Ovary (tissue), 10 donors: ENCODE measurements around the gene CERK. TPM values are rescaled to one million over a fixed set of nuclear protein-coding genes. Genes with fewer than 3 reads are reported as not detected.
"Not testable (repeated sequence)": the region's sequence is repeated elsewhere in the genome, so short reads cannot be mapped to it uniquely, and the experiment has no call there.

Experiments
- DNase-seq, 5 donors: peaks; one replicate each; pipeline ENCODE4 v3.0.0-alpha.2; 2019 to 2020
- H3K27ac ChIP-seq, 2 donors: fragments of 200-600 bp; one replicate each; pipeline versions ENCODE4 v1.5.1 to v1.8.0; 2019 to 2022
- H3K27me3 ChIP-seq: fragments of 200-600 bp; one replicate; pipeline ENCODE4 v1.8.0; 2022
- H3K36me3 ChIP-seq: fragments of 200-600 bp; sonication (generic); one replicate; pipeline ENCODE4 v1.5.1; 2019
- H3K4me1 ChIP-seq: one replicate; pipeline ENCODE4 v1.8.1; 2013; ENCODE audit warnings: mild to moderate bottlenecking, moderate library complexity; ENCODE audit not compliant: insufficient read depth
- H3K4me3 ChIP-seq: fragments of 200-600 bp; sonication (generic); one replicate; pipeline ENCODE4 v1.5.1; 2017
- H3K9me3 ChIP-seq, 2 donors: fragments of 200-600 bp in 1 of 2; sonication (generic) in 1 of 2; one replicate each; pipeline versions ENCODE4 v1.5.1 to v1.8.1; 2013 to 2019; ENCODE audit warnings: mild to moderate bottlenecking in 1 of 2, moderate library complexity in 1 of 2
- EP300 ChIP-seq: sonication (generic); formaldehyde crosslinking; IDR thresholded peaks from one replicate; pipeline ENCODE4 v1.6.1; 2017; ENCODE audit warnings: antibody characterized with exemption
- POLR2A ChIP-seq: fragments of 450-650 bp; IDR thresholded peaks from one replicate; pipeline ENCODE4 v1.6.1; 2017; ENCODE audit warnings: antibody characterized with exemption, mild to moderate bottlenecking, moderate library complexity
- WGBS, 3 donors: extraction: QIAGEN DNeasy Blood & Tissue Kit in 1 of 3; methylation state at CpG; one replicate each; pipeline versions ENCODE4 v1.1.5 to v1.1.7; 2013 to 2017; 5-methylcytosine and 5-hydroxymethylcytosine counted together
- intact Hi-C, 4 donors: fragments of 100-400 bp; cut with DNase I; formaldehyde crosslinking; loops; one replicate each; pipeline versions ENCODE4 v1.11.0 to v1.15.1; 2022 to 2023
- long read RNA-seq, 3 donors: library from polyadenylated mRNA in 2 of 3; unstranded in 2 of 3; transcript quantifications; one replicate each; pipeline ENCODE4 v2.0.0 and lab custom pipeline, GENCODE V29; 2021 to 2026
- polyA plus RNA-seq, 2 donors: library from polyadenylated mRNA; stranded (reverse); fragments of 200-250 nt in 1 of 2; fragments of 350-450 nt in 1 of 2; fragmentation: Illumina TruSeq in 1 of 2; extraction: RNeasy Lipid Tissue Mini Kit (QIAGEN cat#74804) in 1 of 2; gene quantifications; one replicate each; pipeline ENCODE4 v1.2.3, GENCODE V29; 2013 to 2014
- total RNA-seq, 7 donors: library from RNA; depleted of rRNA in 2 of 7; stranded (reverse); fragments of >200 nt in 2 of 7; fragmentation: NEBNext Ultra II Directional in 3 of 7; extraction: Animal tissue kit (Norgen Biotek cat#: 25700) in 3 of 7; gene quantifications; one replicate each; pipeline versions ENCODE4 v1.1.0 to v1.2.4, GENCODE V29; 2016 to 2023
- TF ChIP-seq, protein P1 (sequence below), 3 donors: fragments of 450-650 bp in 2 of 3; fragments of 200-600 bp in 1 of 3; IDR thresholded peaks; one replicate each; pipeline versions ENCODE4 v1.5.1 to v1.8.0; 2016 to 2022; ENCODE audit warnings: antibody characterized with exemption in 3 of 3, mild to moderate bottlenecking in 1 of 3
- donor health status: DM: no; HTN: no; CAD: no; lungs with moderate emphysema.
- donor health status: DM: no; HTN: no; CAD: no.
- donor health status: Bipolar disorder and iron deficiency.
- donor health status: DM: yes; HTN: yes; CAD: no.
- donor health status: DM: no; HTN: no; CAD: no.
- donor health status: DM: yes; HTN: yes; CAD: no.

Gene CERK, protein sequence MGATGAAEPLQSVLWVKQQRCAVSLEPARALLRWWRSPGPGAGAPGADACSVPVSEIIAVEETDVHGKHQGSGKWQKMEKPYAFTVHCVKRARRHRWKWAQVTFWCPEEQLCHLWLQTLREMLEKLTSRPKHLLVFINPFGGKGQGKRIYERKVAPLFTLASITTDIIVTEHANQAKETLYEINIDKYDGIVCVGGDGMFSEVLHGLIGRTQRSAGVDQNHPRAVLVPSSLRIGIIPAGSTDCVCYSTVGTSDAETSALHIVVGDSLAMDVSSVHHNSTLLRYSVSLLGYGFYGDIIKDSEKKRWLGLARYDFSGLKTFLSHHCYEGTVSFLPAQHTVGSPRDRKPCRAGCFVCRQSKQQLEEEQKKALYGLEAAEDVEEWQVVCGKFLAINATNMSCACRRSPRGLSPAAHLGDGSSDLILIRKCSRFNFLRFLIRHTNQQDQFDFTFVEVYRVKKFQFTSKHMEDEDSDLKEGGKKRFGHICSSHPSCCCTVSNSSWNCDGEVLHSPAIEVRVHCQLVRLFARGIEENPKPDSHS
- total RNA-seq, result 10 to 100 TPM; 30.3 to 71.1 (median 47.4) TPM
- polyA plus RNA-seq, result 10 to 100 TPM; 27.1 to 27.6 TPM
- long read RNA-seq, donor 1, partial matches to known transcripts, result 7 of 27 reads
- long read RNA-seq, donor 1, other reads (novel, unspliced or antisense), result 20 of 27 reads
- long read RNA-seq, donor 2, full-length matches to known transcripts, result 10 of 10 reads
- long read RNA-seq, donor 2, partial matches to known transcripts, result 0 of 10 reads
- long read RNA-seq, donor 2, other reads (novel, unspliced or antisense), result 0 of 10 reads
- long read RNA-seq, donor 3, full-length matches to known transcripts, result 117 of 149 reads
- long read RNA-seq, donor 3, partial matches to known transcripts, result 8 of 149 reads
- long read RNA-seq, donor 3, other reads (novel, unspliced or antisense), result 24 of 149 reads

- 1% methylated on average over 50 to 99 of the region's 99 CpGs; no CpG with 5 or more reads in 1 of the 3 donors for WGBS, 3 donors
- no peak for TF ChIP-seq EP300
- TF ChIP-seq, protein P1, sequence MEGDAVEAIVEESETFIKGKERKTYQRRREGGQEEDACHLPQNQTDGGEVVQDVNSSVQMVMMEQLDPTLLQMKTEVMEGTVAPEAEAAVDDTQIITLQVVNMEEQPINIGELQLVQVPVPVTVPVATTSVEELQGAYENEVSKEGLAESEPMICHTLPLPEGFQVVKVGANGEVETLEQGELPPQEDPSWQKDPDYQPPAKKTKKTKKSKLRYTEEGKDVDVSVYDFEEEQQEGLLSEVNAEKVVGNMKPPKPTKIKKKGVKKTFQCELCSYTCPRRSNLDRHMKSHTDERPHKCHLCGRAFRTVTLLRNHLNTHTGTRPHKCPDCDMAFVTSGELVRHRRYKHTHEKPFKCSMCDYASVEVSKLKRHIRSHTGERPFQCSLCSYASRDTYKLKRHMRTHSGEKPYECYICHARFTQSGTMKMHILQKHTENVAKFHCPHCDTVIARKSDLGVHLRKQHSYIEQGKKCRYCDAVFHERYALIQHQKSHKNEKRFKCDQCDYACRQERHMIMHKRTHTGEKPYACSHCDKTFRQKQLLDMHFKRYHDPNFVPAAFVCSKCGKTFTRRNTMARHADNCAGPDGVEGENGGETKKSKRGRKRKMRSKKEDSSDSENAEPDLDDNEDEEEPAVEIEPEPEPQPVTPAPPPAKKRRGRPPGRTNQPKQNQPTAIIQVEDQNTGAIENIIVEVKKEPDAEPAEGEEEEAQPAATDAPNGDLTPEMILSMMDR (IDR thresholded peaks at IDR 0.05), result no peak
- TF ChIP-seq POLR2A, result peak; percentile 24
- intact Hi-C loops, result no loop called here
Observed at GRCh38 chr22:46737976-46738646, at the start of gene CERK. Gene CERK (minus strand): TSS chr22:46738252. CDS start chr22:46738148, 104 bp downstream.

DNA sequence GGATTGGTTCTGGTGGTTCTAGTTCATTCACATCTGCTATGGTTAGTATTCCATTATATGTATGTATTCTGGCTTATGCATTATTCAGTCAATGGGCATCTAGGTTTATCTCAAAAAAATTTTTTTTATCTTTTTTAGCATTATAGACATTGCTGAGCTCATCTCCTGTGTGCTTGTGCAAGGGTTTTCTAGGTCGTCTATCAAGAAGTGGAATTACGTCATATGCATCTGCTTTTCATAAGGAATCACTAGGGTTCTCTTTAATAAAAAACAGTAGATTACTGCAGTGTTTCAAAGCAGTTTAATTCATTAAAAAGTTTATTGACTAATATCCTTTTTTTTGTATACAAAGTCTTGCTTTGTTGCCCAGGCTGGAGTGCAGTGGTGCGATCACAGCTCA lies 45.7 kb upstream of the CERK start:
- intact Hi-C loops, result no loop called here
- TF ChIP-seq POLR2A (no peak), EP300 (no peak)
- TF ChIP-seq, protein P1 (IDR thresholded peaks at IDR 0.05), result no peak
- 88 to 92% (median 91%) methylated on average over 3 of the region's 3 CpGs for WGBS, 3 donors

More at GRCh38 chr22:46737976-46738646, at the start of gene CERK:
- Histone ChIP-seq H3K4me1 (peaks cover 20% of the 10 kb centered on the region), H3K9me3 (no peaks in the 10 kb centered on the region), H3K4me3 (peak within 1 kb of the TSS; percentile 69), H3K27me3 (no peaks in the 10 kb centered on the region), H3K27ac (peak within 1 kb of the TSS; percentile 93 to 96), H3K36me3 (no peaks in the 10 kb centered on the region)
- peak; percentile 77 to 88 (median 83) for DNase-seq

DNA sequence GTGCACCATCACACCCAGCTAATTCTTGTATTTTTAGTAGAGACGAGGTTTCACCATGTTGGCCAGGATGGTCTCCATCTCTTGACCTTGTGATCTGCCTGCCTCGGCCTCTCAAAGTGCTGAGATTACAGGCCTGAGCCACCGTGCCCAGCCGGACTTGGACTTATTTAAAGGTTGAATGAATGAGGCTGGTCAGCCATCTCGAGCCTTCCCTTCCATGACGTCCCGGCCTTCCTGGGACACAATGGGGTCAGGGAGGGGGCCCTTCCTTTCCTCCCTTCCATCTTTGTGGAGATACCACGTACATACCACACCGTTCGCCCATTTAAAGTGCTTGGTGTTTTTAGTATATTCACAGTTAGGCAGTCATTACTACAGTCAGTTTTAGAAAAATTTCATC lies 44.1 kb upstream of the CERK start:
- H3K27me3 ChIP-seq, H3K36me3 ChIP-seq, H3K27ac ChIP-seq, DNase-seq, H3K4me3 ChIP-seq, intact Hi-C loops, H3K4me1 ChIP-seq, H3K9me3 ChIP-seq: not testable (repeated sequence)
- WGBS, 3 donors, result 86 to 93% (median 93%) methylated on average over 10 of the region's 10 CpGs

More for the DNA sequence above, 45.7 kb upstream of the CERK start:
- Histone ChIP-seq H3K4me1 (no peaks in the 10 kb centered on the region), H3K27me3 (no peaks in the 10 kb centered on the region), H3K4me3 (no peak overlapping the region), H3K9me3 (no peaks in the 10 kb centered on the region), H3K36me3 (no peaks in the 10 kb centered on the region), H3K27ac (no peak overlapping the region)
- DNase-seq, result no peak

DNA sequence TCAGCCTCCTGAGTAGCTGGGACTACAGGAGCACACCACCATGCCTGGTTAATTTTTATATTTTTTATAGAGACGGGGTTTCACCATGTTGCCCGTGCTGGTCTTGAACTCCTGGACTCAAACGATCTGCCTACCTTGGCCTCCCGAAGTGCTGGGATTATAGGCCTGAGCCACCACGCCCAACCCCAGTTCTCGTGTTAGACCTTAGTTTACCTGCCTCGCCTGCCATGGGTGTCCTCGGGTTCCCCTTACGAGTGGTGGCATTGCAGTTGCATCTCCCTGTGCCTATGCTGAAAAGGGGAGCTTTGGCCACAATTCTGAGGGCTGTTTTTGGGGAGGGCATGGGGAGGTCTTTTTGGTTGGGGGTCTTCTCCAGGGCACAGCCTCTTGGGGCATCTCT lies 43.2 kb upstream of the CERK start:
- DNase-seq, result no peak
- intact Hi-C loops, result no loop called here
- H3K4me1 ChIP-seq, result no peaks in the 10 kb centered on the region

More for the DNA sequence above, 43.2 kb upstream of the CERK start:
- Histone ChIP-seq H3K9me3 (no peaks in the 10 kb centered on the region), H3K27me3 (no peaks in the 10 kb centered on the region), H3K36me3 (no peaks in the 10 kb centered on the region), H3K4me3 (no peak overlapping the region), H3K27ac (no peak overlapping the region)
- 95 to 96% (median 95%) methylated on average over 9 of the region's 9 CpGs for WGBS, 3 donors
- TF ChIP-seq, protein P1 (IDR thresholded peaks at IDR 0.05), result no peak
- TF ChIP-seq POLR2A, result no peak
- no peak for TF ChIP-seq EP300
